Measurements from ENCODE around the gene FBXW12.
A peak's percentile ranks its signal among the peaks of the same experiment; 100 is the strongest.

The FBXW12 gene

DNA sequence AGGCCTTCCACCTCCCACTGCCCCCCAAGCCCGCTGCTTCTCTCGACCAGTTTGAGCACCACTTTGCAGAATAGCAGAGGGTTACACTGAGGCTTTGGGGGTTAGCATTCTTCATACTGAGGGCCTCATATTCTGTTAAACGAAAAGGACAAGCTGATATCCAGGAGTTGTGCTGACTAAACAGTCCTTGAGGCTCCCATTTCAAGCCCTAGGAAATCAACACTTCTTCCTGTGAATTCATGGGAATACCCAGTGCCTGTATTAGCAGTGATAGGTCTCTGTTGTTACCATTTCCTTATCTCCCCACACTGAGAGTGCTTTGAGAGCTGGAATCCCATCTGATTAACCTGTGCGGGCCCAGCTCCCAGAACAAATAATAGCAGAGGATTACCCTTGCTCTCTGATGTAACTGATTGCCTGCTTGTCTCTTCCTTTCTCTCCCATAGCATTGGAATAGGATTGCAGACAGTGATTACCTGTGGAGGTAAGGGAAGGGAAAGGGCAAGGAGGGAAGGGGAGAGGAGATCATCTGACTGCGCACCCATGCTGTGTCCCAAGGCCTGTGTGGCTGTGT, 930 bp downstream of the FBXW12 start:
- DNase-seq = no peak

DNA sequence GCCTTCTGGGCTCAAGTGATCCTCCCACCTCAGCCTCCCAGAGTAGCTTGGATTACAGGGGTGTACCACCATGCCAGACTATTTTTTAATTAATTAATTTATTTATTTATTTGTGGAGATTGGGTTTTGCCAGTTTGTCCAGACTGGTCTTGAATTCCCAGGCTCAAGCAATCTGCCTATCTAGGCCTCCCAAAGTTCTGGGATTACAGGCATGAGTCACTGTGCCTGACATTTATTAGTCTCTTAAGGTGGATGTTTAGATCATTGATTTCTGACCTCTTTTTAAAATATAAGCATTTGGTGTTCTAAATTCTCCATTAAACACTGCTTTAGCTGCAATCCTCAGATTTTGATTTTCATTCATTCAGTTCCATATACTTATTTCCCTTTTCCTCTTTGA, 15.6 kb downstream of the FBXW12 start:
- no peak for DNase-seq

DNA sequence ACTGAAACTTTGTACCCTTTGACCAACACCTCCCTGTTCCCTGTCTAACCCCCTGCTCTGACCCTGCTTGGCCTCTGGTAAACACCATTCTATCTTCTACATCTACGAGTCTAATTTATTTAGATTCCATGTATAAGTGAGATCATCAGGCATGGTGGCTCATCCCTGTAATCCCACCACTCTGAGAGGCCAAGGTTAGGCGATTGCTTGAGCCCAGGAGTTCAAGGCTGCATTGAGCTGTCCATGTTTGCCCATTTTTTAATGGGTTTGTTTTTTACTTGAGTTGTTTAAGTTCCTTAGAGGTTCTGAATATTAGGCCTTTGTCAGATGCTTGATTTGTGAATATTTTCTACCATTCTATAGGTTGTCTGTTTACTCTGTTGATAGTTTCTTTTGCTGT, 16.9 kb downstream of the FBXW12 start:
- no peak for DNase-seq

DNA sequence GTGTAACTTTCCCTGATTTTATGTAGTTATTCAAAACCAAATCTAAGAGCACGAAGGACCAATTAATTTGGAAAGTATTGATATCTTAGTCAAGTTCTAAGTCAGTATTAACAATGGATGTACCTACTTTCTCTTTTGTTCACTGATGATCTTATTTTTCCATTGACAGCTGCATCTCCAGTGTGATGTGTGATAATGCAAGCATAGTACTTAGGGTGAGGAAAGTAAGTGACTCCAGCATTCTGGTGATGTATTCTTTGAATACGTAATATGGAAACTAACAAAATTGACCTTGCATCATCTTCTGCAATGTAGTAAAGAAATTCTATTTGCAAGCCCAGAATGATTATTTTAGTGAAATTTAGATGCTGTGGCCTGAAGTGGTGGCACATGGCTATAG, 22.4 kb downstream of the FBXW12 start:
- no peak for DNase-seq

DNA sequence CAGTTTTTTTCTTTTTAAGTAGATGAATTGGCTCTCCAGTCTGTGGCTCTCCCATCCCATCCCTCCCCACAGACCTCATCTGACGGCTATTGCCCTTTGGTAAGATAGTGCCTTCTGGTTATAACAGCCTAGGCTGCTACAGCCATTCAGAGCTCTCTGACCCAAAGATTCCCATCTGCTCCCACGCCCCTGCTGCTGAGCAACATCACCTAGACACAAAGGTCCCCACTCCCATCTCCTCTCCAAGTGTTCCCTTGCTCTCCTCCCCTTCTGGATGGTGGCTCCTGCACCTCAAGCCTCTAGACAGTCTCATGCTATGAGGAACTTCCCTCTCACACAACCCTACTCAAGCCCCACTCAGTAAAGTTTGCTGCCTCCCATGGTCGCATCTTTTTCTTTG, 23.7 kb downstream of the FBXW12 start:
- DNase-seq = no peak

DNA sequence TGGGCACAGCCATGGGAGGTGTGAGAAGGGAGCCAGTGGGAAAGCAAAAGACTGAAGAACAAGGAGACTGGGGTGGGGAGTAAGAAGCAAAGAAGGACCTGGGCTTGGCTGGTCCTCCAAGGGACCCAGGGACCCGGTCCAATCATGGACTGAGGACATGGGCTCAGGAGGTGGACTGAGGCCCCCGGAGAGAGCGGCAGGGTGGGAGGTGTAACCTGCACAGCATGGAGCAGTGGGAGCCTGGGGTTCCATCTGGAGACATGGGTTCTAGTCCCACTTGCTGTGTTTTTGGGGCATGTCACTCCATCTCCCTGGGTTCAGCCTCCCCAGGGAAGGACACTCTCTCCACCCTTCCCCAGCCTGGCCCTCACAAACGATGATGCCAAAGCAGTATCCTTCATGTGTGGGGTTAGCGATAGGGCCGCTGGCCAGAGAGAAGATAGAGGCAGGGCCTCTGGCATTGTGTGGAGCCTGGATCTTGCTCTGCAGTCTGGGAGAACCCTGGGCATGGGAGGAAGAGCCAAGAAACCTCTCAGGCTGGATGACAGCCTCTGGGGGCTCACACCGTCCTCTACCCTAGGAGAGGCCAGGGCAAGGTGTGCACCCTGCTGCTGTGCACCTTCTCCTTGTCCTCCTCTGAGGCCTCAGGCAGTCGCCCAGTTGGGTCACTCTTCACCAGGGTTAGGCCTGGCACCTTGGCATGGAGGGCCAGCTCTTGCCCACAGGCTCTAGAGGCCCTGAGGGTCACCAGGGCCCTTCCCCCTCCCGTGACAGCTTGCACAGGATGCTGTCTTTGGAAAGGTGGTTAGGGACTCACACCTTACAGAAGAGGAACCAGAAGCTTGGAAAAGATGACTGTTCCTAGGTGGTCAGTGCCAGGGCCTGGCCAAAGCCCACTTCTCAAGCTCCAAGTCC, 26.0 kb downstream of the FBXW12 start:
- no peak for DNase-seq

DNA sequence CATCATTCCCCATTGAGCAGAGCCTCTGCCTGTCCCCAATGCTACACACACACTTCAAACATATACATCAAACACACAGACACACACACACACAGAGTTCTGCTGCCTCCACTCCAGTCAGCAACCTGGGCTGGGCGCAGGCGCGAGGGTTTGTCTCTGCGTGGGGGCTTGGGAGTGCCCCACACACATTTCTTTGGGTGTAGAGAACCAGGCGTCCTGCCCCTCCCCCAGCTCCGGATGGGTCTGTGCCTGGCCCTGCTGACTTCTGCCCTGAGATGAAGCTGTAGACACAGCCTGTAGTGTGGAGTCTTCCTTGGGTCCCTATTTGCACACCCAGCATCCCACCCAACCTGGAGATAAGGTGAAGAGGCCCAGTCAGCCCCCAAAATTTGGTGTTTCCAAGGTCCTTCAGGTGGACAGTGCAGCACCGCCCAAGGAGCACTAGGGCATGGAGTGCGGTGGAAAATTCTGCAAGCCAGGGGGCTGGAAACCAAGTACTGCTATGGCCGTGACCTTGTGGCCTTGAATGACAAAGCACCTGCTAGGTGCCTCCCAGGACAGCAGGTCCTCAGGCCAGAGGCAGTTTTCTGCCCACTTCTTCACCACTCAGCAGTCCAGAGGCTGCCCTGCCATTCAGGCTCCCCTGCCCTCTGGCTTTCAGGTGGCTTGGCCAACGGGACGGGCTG, 26.8 kb downstream of the FBXW12 start:
- DNase-seq = no peak

DNA sequence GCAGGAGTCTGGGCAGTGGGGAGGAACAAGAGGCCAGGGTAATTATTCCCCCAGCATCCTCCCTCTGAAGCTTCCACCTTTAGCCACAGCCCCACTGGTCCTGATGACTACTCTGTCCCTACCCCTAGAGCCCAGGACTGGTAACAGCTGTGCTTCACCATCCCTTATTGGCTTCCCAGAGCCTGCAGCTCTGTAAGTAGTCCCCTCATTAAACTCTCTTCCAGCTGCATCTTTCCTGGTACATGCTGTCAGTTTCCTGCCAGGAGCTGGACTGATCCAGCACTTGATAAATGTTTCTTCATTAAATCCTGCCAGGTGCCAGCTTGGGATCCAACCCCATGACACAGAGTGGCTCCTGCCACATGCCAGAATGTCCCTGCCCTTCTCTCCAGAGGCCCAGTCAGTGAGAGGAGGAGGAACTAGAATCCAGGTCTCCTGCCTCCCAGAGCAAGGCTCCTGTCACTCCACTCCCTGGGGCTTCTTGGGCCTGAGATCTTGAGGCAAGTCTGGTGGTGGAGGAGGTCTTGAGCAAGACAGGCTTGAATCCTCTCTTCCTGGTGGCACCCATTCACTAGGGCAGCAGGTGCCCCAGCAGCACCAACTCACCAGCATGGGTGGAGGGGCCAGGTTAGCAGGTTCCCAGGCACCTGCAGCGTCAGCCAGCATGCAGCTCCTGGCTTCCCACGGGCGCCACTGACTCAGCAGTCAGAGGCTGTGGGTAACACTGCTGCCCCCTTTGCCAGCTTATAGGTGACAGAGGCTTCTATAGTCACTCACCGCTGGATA, 27.6 kb downstream of the FBXW12 start:
- DNase-seq = peak in 1 of 2 experiments; percentile 14

DNA sequence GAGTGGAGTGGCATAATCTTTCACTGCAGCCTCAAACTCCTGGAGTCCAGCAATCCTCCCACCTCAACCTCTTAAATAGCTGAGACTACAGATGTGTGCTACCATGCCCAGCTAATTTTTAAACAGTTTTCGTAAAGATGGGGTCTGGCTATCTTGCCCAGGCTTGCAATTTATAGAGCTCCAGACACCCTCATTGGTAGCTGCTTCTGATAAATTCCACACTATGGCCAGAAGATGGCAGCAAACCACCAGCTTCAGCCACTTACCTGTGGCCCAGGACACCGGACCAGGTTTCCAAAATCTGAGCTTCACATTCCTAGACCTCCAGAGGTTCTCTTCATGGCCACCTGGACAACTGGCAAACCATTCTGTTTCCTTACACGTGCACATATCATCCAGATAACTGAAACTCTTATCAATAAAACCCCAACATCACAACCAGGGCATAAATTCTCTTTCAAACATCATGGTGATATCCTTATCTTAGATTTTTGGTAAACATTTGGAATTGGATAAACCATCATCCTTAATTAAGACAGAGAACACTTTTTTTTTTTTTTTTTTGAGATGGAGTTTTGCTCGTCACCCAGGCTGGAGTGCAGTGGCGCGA, 28.9 kb downstream of the FBXW12 start:
- DNase-seq = peak; percentile 63 to 67

DNA sequence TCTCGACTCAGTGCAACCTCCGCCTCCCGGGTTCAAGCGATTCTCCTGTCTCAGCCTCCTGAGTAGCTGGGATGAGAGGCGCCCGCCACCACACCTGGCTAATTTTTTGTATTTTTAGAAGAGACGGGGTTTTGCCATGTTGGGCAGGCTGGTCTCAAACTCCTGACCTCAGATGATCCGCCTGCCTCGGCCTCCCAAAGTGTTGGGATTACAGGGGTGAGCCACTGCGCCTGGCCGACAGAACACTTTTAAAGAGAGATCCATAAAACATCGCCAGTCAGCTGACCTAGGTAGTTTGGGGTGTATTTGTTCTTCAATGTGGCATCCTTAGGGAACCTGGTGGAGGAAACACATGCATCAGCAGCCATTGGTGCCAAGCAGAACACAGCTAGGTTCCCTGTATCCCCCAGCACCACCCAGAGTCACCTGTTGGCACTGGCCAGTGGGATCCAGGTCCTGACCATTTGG, 29.4 kb downstream of the FBXW12 start:
- DNase-seq = peak in 1 of 2 experiments; percentile 13

DNA sequence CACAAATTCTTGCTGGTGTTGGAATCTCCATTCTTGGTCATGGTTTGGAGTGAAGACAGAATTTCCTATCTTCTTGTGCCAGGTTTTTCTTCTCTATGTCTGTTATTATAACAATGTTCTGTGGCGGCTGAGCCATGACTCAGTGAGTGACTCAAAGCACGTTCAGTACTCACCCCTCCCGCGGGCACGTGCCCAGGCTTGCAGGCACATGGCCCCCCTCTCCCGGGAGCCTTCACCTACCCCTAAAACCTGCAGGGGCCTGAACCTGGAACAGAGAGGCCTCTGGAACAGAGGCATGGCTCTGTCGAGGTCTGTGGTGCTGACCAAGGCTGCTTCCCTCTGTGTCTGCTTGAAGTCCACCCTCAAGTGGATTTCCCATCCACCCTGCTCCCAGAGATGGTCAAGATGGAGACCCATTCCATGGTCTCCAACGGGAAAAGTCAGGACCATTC, 30.3 kb downstream of the FBXW12 start:
- DNase-seq = peak; percentile 16 to 17

DNA sequence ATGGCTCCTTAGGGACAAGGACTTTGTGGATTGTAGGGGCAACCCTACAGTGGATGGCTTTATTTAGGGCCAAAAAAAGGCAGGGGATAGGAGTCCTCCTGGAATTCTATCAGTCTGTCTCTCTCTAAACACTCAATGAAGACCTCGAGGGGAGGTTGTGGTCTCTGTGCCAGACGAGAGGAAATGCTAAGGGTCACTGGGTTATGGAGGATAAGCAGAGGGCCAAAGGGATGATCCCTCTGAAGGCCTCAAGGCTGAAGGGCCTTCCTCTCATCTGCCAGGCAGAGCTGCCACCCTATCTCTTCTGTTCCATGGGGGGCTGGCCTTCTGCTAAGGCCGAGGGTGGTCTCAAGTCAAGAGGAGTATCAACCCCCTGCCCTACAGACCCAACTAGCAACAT, 30.9 kb downstream of the FBXW12 start:
- peak; percentile 10 to 12 for DNase-seq

DNA sequence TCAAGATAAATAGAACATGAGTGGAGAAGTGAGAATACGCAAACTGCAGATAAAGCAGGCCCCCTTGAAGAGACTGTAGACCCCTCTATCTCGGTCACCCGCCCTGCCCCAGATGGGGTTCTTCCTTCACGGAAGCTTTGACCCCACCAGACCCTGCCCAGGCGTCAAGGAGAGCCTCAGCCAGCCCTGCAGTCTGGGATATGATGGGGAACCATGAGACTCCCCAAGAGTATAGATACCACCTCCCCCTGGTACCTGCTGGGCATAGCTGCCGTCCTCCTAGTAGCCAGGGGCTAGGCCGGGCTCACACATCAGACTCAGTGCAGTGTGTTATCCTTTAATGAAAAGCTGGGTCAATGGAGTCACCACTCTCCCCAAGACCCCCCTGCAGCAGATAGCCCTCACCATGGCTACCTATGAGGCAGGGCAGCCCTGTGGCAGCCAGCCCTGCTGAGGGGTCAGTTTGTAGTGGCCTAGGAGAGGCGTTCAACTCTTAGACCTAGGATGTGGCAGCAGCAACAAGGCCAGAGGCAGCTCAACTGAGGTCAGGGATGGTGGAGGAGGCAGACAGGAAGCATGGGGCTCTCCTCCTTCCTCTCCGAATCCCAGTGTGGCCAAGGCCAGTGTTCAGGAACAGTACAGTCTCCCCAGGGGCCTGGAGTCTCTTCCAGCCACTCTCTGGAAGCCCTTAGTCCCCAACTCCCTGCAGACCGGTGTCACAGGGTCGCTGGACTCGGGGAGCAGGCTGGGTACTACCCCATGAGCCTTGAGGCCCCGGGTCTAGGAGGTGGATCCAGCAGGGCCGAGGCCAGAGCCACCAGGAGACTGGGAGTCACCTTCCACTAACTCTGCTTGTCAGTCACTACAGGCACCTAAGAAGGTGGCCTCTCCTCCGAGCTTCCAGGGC, 31.8 kb downstream of the FBXW12 start:
- DNase-seq = peak; percentile 9 to 12

DNA sequence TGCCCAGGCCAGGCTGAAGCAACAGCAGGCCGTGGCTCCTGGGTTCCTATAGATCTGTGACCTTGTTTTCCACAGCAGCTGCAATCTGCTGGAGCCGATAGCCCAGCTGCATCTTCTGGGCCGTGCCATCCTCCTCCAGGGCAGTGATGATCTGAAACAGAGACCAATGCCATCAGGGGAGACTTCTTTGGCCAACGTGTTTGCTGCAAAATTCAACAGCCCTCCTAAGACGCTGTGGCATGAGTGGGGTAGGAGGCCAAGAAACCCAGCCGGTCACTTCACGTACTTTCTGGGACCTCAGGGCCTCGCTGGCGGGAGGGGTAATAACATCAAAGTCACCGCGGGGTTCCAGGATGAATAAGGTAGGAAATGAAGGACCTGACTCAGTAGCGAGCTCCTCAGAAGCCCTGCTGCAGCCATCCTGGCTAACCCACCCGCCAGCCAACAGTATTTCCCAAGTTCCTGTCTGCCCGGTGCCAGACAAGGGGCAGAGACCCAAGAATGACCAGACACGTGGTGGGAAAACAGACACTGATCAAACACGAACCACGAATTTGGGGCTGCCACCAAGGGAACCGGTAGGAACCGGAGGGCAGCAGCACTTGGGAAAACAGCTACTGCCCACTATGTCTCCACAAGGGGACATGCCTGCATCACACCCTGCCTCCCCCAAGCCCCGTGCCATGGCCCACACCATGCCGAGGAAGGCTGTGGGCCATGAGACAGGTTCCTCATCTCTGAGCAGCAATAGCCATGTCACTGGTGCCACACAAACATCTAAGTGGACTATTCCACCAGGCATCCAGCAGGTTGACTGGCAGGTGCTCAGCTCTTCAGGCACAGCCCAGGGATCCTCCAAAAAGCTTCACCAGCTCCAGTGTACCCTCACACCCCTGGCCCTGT, 32.7 kb downstream of the FBXW12 start:
- peak in 1 of 2 experiments; percentile 12 for DNase-seq

DNA sequence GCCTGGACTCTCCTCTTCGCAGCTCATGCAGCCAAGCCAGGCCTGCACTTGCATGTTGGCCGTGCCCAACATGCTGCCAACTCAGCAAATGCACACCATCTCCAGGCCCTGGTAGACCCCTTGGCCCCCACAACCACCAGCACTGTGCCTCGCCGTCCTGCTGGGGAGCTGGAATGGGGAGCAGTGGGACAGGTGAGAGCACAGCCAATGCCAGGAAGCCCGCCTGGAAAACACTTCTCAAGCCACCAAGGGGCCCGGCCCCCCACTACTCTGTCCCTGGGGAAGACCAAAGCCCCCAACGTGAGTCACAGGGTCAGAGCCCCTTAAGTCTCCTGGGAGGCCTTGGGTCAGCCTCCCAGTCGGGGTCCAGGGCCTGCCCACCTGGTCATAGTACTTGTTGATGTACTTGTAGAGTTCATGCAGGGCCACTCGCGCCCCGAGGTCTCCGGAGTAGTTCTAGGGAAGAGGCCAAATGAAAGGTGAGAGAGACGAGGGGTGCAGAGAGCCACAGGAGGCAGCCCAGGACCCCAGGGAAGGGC, 33.4 kb downstream of the FBXW12 start:
- DNase-seq = peak; percentile 13 to 14

DNA sequence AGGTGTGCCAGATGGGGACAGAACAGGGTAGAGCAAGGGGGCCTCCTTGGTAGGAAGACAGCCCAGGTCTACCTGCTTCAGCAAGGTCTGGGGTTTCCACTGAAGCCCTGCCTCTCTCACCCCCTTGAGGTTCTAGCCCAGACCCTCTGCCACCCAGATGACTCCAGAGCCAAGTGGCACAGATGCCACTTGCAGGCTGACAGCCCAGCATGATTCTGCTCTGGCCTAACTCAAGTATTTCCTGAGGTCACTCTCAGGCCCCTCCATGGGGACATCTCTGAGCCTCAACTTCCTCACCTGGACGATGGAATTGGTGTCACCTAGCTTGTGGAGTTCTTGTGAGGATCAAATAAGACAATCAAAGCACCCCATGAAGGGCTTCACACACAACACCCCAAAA, 34.0 kb downstream of the FBXW12 start:
- DNase-seq = peak; percentile 10 to 12

DNA sequence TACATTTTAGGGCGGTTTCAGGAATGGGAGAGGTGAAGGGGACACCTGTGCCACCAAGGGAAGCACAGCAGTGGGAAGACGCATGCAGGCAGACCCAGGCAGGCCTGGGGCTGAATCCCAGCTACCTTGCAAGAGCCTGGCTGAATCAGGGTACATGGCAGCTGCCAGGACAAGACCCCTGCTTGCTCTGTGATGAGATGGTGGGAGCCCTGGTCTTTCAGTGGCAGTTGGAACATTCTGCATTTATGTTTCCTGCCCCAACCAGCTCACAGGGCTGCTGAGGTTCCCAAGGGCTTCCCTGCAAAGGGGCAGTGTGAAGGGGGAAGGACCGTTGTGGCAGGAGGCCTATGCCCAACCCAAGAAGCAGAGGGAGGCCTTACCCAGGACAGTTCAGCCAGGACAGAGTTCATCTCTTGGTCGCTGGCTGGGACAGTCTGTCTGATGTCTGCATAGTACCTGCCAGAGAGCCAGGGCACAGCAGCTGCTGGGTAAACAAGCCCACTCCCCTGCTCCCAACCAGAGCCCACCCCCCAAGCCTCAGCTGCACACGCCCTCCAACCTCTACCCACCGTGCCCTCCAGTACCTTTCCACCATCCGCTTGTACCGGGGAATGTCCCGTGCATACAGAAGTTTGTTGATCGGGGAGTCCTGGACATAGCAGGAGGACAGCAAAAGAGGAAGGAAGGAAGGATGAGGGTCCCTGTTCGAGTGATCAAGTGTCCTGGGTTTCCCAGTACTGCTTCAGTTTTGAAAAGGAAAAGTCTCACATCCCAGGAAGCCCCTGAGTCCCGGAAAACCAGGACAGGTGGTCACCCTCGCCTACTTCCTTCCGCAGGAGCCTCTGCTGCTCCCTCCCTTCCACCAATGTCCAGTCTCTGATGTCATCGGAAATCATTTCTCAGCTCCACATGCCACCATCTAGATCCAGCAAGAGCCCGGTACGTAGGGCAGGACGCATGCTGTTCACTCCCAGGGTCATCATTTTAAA, 34.7 kb downstream of the FBXW12 start:
- peak; percentile 11 to 12 for DNase-seq

DNA sequence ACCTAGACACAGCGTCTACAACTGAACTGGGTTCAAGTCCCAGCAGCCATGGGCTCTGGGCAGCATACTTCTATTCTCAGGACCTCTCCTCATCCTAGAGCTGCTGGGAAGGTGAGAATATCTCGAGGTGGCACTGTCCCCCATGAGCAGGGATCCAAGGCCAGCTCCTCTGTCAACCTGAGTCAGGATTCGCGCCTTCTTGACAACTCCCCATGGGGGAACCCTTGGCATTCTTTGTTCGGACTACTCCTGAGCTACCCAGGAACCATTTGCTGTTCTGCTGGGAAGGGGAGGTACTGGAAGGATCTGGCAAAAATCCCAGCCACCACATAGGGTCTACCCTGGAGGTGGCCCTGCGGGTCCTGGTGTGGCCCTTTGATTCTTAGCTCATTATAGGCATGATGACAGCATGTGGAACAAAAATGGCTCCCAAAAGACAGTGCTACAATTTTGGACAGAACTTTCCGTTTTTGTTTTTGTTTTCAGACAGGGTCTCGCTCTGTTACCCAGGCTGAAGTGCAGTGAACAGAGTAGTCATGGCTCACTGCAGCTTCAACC, 35.6 kb downstream of the FBXW12 start:
- DNase-seq = no peak

All from activated T-cell treated with anti-CD3 and anti-CD28 coated beads, Interleukin-2, amount 50 U/mL, for 48 hours (primary cell).